IMR-90 (cell line): ENCODE measurements around the gene PRF1. TPM values are rescaled to one million over a fixed set of nuclear protein-coding genes. Genes with fewer than 3 reads are reported as not detected.

Experiments used
- ATAC-seq: fragments of 200-7000 bp; cut with Tn5 transposase; 2 replicates; pipeline ENCODE4 v1.9.1; 2020; ENCODE audit warnings: low read depth, mild to moderate bottlenecking, moderate library complexity
- BruUV-seq: library from RNA; stranded (reverse); fragments of 400-500 nt; replicated peaks from 2 replicates; lab custom pipeline; 2021; lab: Mats Ljungman, UMichigan
- CTCF ChIA-PET: fragments of 300-600 bp; formaldehyde crosslinking; extraction: SDS; loops from one replicate; lab custom pipeline; 2021; ENCODE audit warnings: antibody characterized with exemption; lab: Yijun Ruan, JAX
- POLR2A ChIA-PET: fragments of 300-600 bp; sonication (Branson Sonifier 250); formaldehyde crosslinking; loops from one replicate; lab custom pipeline; 2022; ENCODE audit warnings: antibody characterized with exemption; ENCODE audit not compliant: unreplicated experiment; lab: Charles Lee
- DNase-seq: peaks from one replicate; pipeline ENCODE4 v3.0.0; 2013
- H2AFZ ChIP-seq: replicated peaks from 2 replicates; pipeline ENCODE3; 2013; ENCODE audit warnings: low read length, mild to moderate bottlenecking; ENCODE audit not compliant: poor library complexity
- H2AK5ac ChIP-seq: 2 replicates; pipeline ENCODE4 v1.6.1; 2013; ENCODE audit warnings: low read depth, low read length, inconsistent platforms
- H2AK9ac ChIP-seq: replicated peaks from 2 replicates; pipeline ENCODE3; 2013; ENCODE audit warnings: mild to moderate bottlenecking, low read depth, low read length, moderate library complexity; ENCODE audit not compliant: poor library complexity
- H2BK120ac ChIP-seq: 2 replicates; pipeline ENCODE4 v1.6.1; 2013; ENCODE audit warnings: low read depth, low read length, inconsistent platforms
- H2BK15ac ChIP-seq: 3 replicates; pipeline ENCODE4 v1.6.1; 2013; ENCODE audit warnings: low read depth, low read length, inconsistent platforms
- H2BK20ac ChIP-seq: 2 replicates; pipeline ENCODE4 v1.6.1; 2013; ENCODE audit warnings: low read depth, mild to moderate bottlenecking, inconsistent platforms, low read length, moderate library complexity
- H2BK5ac ChIP-seq: 2 replicates; pipeline ENCODE4 v1.6.1; 2013; ENCODE audit warnings: mild to moderate bottlenecking, low read depth, low read length, inconsistent platforms; ENCODE audit not compliant: poor library complexity, severe bottlenecking
- H3K14ac ChIP-seq: replicated peaks from 2 replicates; pipeline ENCODE4 v1.6.1; 2013; ENCODE audit warnings: low read depth, low read length, inconsistent platforms
- H3K18ac ChIP-seq: 2 replicates; pipeline ENCODE4 v1.6.1; 2013; ENCODE audit warnings: low read depth, low read length, control low read depth
- H3K23ac ChIP-seq: 2 replicates; pipeline ENCODE4 v1.6.1; 2013; ENCODE audit warnings: low read depth, low read length, inconsistent platforms
- H3K27ac ChIP-seq: 2 replicates; pipeline ENCODE4 v1.5.1; 2013; ENCODE audit warnings: mild to moderate bottlenecking, control low read depth, low read length; ENCODE audit not compliant: insufficient read depth
- H3K27me3 ChIP-seq: 2 replicates; pipeline ENCODE4 v1.6.1; 2013; ENCODE audit warnings: low read length; ENCODE audit not compliant: control insufficient read depth, insufficient read depth
- H3K36me3 ChIP-seq: 2 replicates; pipeline ENCODE4 v1.6.1; 2013; ENCODE audit warnings: low read length, mixed read lengths; ENCODE audit not compliant: control insufficient read depth, insufficient read depth
- H3K4ac ChIP-seq: 2 replicates; pipeline ENCODE4 v1.6.1; 2013; ENCODE audit warnings: low read depth, low read length, inconsistent platforms
- H3K4me1 ChIP-seq: 2 replicates; pipeline ENCODE4 v1.6.1; 2013; ENCODE audit warnings: low read length, mixed read lengths; ENCODE audit not compliant: control insufficient read depth, insufficient read depth
- H3K4me2 ChIP-seq: 2 replicates; pipeline ENCODE4 v1.6.1; 2013; ENCODE audit warnings: low read depth, mild to moderate bottlenecking, control low read depth, low read length, moderate library complexity
- H3K4me3 ChIP-seq: 2 replicates; pipeline ENCODE4 v1.5.1; 2013; ENCODE audit warnings: low read depth, mild to moderate bottlenecking, control low read depth, low read length, moderate library complexity; ENCODE audit not compliant: insufficient read depth
- H3K56ac ChIP-seq: 2 replicates; pipeline ENCODE4 v1.6.1; 2013; ENCODE audit warnings: low read length, inconsistent platforms; ENCODE audit not compliant: insufficient read depth; ENCODE audit errors: extremely low read depth
- H3K79me1 ChIP-seq, 2 experiments: 2 replicates each; pipeline ENCODE4 v1.6.1; 2013; ENCODE audit warnings: low read length in 2 of 2, inconsistent platforms in 1 of 2, low read depth in 1 of 2
- H3K9ac ChIP-seq: 2 replicates; pipeline ENCODE4 v1.6.1; 2013; ENCODE audit warnings: low read depth, low read length, control low read depth
- H3K9me1 ChIP-seq: 2 replicates; pipeline ENCODE4 v1.6.1; 2013; ENCODE audit warnings: low read length, inconsistent platforms; ENCODE audit not compliant: insufficient read depth
- H3K9me3 ChIP-seq: 2 replicates; pipeline ENCODE4 v1.6.1; 2013; ENCODE audit warnings: low read length; ENCODE audit not compliant: control insufficient read depth, insufficient read depth
- H4K20me1 ChIP-seq: 2 replicates; pipeline ENCODE4 v1.6.1; 2013; ENCODE audit warnings: low read length, inconsistent platforms; ENCODE audit not compliant: insufficient read depth
- H4K5ac ChIP-seq: 2 replicates; pipeline ENCODE4 v1.6.1; 2013; ENCODE audit warnings: mild to moderate bottlenecking, low read depth, low read length, control low read depth
- H4K8ac ChIP-seq, 2 experiments: 2 replicates each; pipeline ENCODE4 v1.6.1; 2013; ENCODE audit warnings: low read depth in 2 of 2, low read length in 2 of 2, control low read depth in 1 of 2, inconsistent platforms in 1 of 2
- H4K91ac ChIP-seq: 2 replicates; pipeline ENCODE4 v1.6.1; 2013; ENCODE audit warnings: low read depth, low read length, inconsistent platforms; ENCODE audit not compliant: insufficient read depth
- CHD1 ChIP-seq: IDR thresholded peaks from 2 replicates; pipeline ENCODE4 v1.6.1; 2012; ENCODE audit warnings: low read depth, low read length, improper control_type of control experiment
- MAFK ChIP-seq: IDR thresholded peaks from 2 replicates; pipeline ENCODE4 v1.6.1; 2012; ENCODE audit warnings: low read depth, low read length, improper control_type of control experiment
- MAZ ChIP-seq: IDR thresholded peaks from 2 replicates; pipeline ENCODE4 v1.6.1; 2012; ENCODE audit warnings: low read depth, mild to moderate bottlenecking, low read length, improper control_type of control experiment, moderate library complexity, borderline replicate concordance
- RAD21 ChIP-seq: IDR thresholded peaks from 2 replicates; pipeline ENCODE4 v1.6.1; 2012; ENCODE audit warnings: low read length, improper control_type of control experiment
- WGBS, 2 experiments: methylation state at CpG; one replicate each; pipeline versions ENCODE4 v1.1.5 to v1.1.7; 2013; ENCODE audit warnings: missing lambda C conversion rate in 2 of 2; ENCODE audit not compliant: insufficient read length in 1 of 2; ENCODE audit errors: extremely low coverage in 2 of 2; 5-methylcytosine and 5-hydroxymethylcytosine counted together
- dilution Hi-C: fragments of 300-500 bp; cut with HindIII; formaldehyde crosslinking; loops from one replicate; pipeline ENCODE4 v1.14.3; 2018; ENCODE audit warnings: low sequenced_read_pairs; ENCODE audit not compliant: unreplicated experiment
- in situ Hi-C: fragments of 300-500 bp; cut with MboI; formaldehyde crosslinking; loops from 3 replicates; pipeline ENCODE4 v1.14.3; 2019; ENCODE audit warnings: low sequenced_read_pairs, inconsistent platforms, mixed read lengths
- intact Hi-C: fragments of 100-400 bp; cut with micrococcal nuclease; formaldehyde crosslinking; loops from 2 replicates; pipeline ENCODE4 v1.10.0; 2022
- polyA plus RNA-seq, 3 experiments: library from polyadenylated mRNA; depleted of rRNA; stranded (reverse); fragments of >200 nt; gene quantifications; 2 replicates each; pipeline ENCODE4 v1.2.3, GENCODE V29; 2012; ENCODE audit warnings: low replicate concordance in 1 of 3
- total RNA-seq: library from RNA; depleted of rRNA; stranded (reverse); fragments of >200 nt; gene quantifications from 2 replicates; pipeline ENCODE4 v1.2.3, GENCODE V29; 2012
- TF ChIP-seq, protein P1 (sequence below): conservative IDR thresholded peaks from 2 replicates; pipeline ENCODE4 v1.5.1; 2012; ENCODE audit warnings: mild to moderate bottlenecking, low read depth, low read length, improper control_type of control experiment
- TF ChIP-seq, protein P2 (sequence below): fragments of 150-350 bp; IDR thresholded peaks from 2 replicates; pipeline ENCODE4 v1.6.1; 2016; ENCODE audit warnings: low read depth, mild to moderate bottlenecking, low read length, moderate library complexity, borderline replicate concordance

Gene PRF1
- total and polyA plus RNA-seq, 2 of the 4 experiments (the other 2 are of a cell fraction), result not detected

DNA sequence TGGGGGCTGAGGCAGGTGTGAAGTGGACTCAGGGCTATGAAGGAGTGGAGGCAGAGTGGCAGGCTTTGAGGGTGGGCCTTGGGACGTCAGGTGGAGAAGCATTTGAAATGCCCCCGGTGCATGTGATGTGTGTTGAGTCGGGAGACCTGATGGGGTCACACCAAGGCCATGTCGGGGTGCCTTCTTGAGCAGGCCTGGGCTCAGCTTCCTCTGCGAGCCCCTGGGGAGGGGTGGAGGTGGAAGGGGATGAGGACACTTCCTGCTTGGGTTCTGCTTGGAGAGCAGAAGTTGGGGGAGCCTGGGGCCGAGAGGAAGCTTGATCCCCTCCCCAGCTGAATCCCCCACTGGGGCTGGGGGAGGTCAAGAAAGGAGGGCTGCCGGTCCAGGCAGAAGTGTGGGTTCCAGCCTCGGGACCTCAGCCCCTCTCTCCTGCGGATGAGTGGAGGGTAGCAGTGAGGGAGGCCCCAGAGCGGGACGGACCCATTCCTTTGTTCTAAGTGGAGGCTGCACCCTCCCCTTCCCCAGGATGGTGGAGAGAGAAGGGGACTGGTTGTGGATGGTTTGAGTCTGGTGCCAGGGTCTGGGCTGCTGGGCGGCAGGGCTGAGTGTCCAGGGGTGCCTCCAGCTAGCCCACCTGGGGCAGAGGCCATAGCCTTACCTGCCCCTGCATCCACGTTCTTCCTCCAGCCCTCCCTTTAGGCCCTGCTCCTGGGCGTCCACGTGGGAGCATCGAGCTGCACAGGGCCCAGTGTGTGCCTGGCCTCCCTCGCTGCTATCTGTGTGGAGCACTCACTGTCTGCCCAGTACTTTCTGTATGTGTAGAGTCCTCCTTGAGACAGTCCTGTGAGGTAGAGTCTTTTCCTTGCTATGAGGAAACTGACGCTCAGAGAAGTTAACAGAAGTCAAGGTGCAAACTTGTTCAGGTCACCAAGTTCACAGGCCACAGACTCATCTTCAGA lies 36.7 kb downstream of the PRF1 start:
- Histone ChIP-seq H3K23ac (no peak overlapping the region), H2BK15ac (no peak overlapping the region), H3K79me1 (no peaks in the 10 kb centered on the region), H3K4ac (no peak overlapping the region), H2BK20ac (no peak overlapping the region), H4K8ac (no peak overlapping the region), H3K27me3 (peaks cover 23% of the 10 kb centered on the region), H3K4me3 (no peak overlapping the region), H2AK9ac (no peak overlapping the region), H3K18ac (no peak overlapping the region), H2AK5ac (no peak overlapping the region), H4K5ac (no peak overlapping the region), H2BK5ac (no peak overlapping the region), H3K9me3 (no peaks in the 10 kb centered on the region), H3K27ac (no peak overlapping the region), H3K14ac (no peak overlapping the region), H3K9ac (no peak overlapping the region), H4K91ac (no peak overlapping the region), H3K9me1 (no peaks in the 10 kb centered on the region), H3K4me2 (no peak overlapping the region), H2AFZ (no peak overlapping the region), H3K4me1 (no peaks in the 10 kb centered on the region), H3K36me3 (no peaks in the 10 kb centered on the region), H3K56ac (no peak overlapping the region), H4K20me1 (no peaks in the 10 kb centered on the region), H2BK120ac (no peak overlapping the region)
- no peak for DNase-seq
- WGBS, 2 experiments, result 83% methylated on average over 2 of the region's 18 CpGs; no CpG with 5 or more reads in 1 of the 2 experiments
- ChIA-PET POLR2A (no interaction called here), CTCF (no interaction called here)
- in situ Hi-C loops, result no loop called here
- ATAC-seq, result no peak
- TF ChIP-seq, protein P1, sequence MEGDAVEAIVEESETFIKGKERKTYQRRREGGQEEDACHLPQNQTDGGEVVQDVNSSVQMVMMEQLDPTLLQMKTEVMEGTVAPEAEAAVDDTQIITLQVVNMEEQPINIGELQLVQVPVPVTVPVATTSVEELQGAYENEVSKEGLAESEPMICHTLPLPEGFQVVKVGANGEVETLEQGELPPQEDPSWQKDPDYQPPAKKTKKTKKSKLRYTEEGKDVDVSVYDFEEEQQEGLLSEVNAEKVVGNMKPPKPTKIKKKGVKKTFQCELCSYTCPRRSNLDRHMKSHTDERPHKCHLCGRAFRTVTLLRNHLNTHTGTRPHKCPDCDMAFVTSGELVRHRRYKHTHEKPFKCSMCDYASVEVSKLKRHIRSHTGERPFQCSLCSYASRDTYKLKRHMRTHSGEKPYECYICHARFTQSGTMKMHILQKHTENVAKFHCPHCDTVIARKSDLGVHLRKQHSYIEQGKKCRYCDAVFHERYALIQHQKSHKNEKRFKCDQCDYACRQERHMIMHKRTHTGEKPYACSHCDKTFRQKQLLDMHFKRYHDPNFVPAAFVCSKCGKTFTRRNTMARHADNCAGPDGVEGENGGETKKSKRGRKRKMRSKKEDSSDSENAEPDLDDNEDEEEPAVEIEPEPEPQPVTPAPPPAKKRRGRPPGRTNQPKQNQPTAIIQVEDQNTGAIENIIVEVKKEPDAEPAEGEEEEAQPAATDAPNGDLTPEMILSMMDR, result no peak
- no peak for TF ChIP-seq MAFK
- TF ChIP-seq CHD1, result no peak
- TF ChIP-seq, protein P2, sequence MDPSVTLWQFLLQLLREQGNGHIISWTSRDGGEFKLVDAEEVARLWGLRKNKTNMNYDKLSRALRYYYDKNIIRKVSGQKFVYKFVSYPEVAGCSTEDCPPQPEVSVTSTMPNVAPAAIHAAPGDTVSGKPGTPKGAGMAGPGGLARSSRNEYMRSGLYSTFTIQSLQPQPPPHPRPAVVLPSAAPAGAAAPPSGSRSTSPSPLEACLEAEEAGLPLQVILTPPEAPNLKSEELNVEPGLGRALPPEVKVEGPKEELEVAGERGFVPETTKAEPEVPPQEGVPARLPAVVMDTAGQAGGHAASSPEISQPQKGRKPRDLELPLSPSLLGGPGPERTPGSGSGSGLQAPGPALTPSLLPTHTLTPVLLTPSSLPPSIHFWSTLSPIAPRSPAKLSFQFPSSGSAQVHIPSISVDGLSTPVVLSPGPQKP, result no peak
- TF ChIP-seq RAD21, result no peak
- no peak for TF ChIP-seq MAZ
- intact Hi-C loops, result no loop called here
- no TSS peak for BruUV-seq
- dilution Hi-C loops, result no loop called here
